ENCODE results near the gene CORO2B. TPM values are rescaled to one million over a fixed set of nuclear protein-coding genes. Genes with fewer than 3 reads are reported as not detected.

The CORO2B gene
- total RNA-seq, 2 donors from 2014 or later: 0.07 TPM; not detected in 1

- Mint-ChIP-seq H3K4me3 (peak overlapping the region; percentile 71 to 85), H3K9me3 (no peaks in the 10 kb centered on the region), H3K27me3 (ENCODE audit: low read depth) (peaks cover 62% of the 10 kb centered on the region), H3K4me1 (ENCODE audit: low read depth) (peaks cover 21% of the 10 kb centered on the region), H3K36me3 (ENCODE audit: insufficient read depth in 2 of 2) (no peaks in the 10 kb centered on the region), H3K27ac (no peak overlapping the region)
- ATAC-seq (replicated peaks in 1 of 2) (no peak), DNase-seq (no peak)
These were observed 20.2 kb upstream of the CORO2B start for GRCh38 chr15:68558318-68559305.

GRCh38 chr15:68559345-68560310, 19.2 kb upstream of the CORO2B start:
- peaks cover 57% of the 10 kb centered on the region for H3K27me3 Mint-ChIP-seq (ENCODE audit: low read depth)
- peak overlapping the region; percentile 71 to 85 for H3K4me3 Mint-ChIP-seq
- H3K27ac Mint-ChIP-seq: no peak overlapping the region

GRCh38 chr15:68560501-68561113, 18.2 kb upstream of the CORO2B start:
- Mint-ChIP-seq H3K27me3 (ENCODE audit: low read depth) (peaks cover 52% of the 10 kb centered on the region), H3K27ac (no peak overlapping the region), H3K36me3 (ENCODE audit: insufficient read depth in 2 of 2) (no peaks in the 10 kb centered on the region), H3K9me3 (no peaks in the 10 kb centered on the region), H3K4me3 (peak overlapping the region; percentile 71 to 85), H3K4me1 (ENCODE audit: low read depth) (peaks cover 21% of the 10 kb centered on the region)
- DNase-seq (no peak), ATAC-seq (replicated peaks in 1 of 2) (no peak)

More at GRCh38 chr15:68559345-68560310, 19.2 kb upstream of the CORO2B start:
- peaks cover 21% of the 10 kb centered on the region for H3K4me1 Mint-ChIP-seq (ENCODE audit: low read depth)
- ATAC-seq (replicated peaks in 1 of 2) (peak; percentile 87 to 88), DNase-seq (peak; percentile 73 to 82)
- H3K36me3 Mint-ChIP-seq (ENCODE audit: insufficient read depth in 2 of 2): no peaks in the 10 kb centered on the region
- H3K9me3 Mint-ChIP-seq: no peaks in the 10 kb centered on the region

DNA sequence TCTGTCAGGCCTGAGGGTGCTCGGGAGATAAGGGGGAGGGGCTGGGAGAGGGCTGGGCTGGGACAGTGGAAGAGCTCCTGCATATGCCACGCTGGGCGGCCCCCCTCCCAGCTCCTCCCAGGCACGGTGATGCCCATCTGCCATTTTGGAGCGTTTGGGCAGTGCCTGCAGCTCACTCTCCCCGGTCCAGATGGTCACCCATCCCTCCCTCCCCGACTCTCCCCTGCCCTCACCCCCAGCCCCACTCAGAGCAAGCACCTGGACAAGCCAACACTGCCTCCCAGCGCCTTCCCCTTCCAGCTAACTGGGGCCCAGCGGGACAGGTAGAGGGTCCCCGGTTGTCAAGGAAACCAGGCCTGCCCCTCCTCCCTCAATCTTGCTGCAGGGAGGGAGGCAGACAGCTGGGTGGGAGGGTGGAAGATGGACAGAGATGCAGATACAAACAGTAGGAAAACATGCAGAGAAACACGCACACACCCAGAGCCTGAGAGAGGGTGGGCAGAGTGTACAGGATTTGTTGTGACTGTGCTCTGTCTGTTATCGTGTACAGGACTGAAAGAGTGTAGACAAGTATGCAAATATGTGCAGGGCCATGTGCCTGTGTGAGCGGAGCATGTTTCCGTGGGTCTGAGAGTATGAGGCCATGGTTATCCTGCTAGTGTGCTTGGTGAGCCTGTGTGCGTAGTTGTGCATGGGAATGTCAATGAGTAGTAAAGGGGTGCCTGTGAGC, 17.5 kb upstream of the CORO2B start:
- Mint-ChIP-seq H3K27me3 (ENCODE audit: low read depth) (peaks cover 46% of the 10 kb centered on the region), H3K27ac (no peak overlapping the region), H3K4me1 (ENCODE audit: low read depth) (peaks cover 21% of the 10 kb centered on the region), H3K36me3 (ENCODE audit: insufficient read depth in 2 of 2) (no peaks in the 10 kb centered on the region), H3K4me3 (no peak overlapping the region), H3K9me3 (no peaks in the 10 kb centered on the region)
- DNase-seq: no peak
- no peak for ATAC-seq (replicated peaks in 1 of 2)

DNA sequence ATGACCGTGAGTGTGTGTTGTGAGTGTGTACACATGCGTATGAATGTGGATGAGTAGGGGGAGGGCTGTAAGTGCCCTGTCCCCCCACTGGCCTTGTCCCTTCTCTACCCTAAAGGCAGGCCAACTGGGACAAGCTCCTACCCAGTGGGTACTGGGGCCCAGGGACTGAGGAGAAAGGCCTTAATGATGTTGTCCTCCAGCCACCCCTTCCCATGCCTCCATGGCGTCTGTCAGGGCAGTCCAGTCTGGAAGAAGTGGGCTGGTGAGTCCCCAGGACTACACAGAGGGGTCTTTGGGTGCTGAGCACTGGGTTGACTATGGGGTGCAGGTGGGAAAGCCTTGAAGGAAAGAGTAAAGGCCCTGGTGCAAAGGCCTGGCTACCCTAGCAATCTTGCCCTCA, 16.9 kb upstream of the CORO2B start:
- peaks cover 21% of the 10 kb centered on the region for H3K4me1 Mint-ChIP-seq (ENCODE audit: low read depth)
- H3K27ac Mint-ChIP-seq: no peak overlapping the region
- H3K36me3 Mint-ChIP-seq (ENCODE audit: insufficient read depth in 2 of 2): no peaks in the 10 kb centered on the region
- H3K27me3 Mint-ChIP-seq (ENCODE audit: low read depth): peaks cover 46% of the 10 kb centered on the region
- DNase-seq: no peak
- no peak for ATAC-seq (replicated peaks in 1 of 2)
- H3K4me3 Mint-ChIP-seq: no peak overlapping the region
- H3K9me3 Mint-ChIP-seq: no peaks in the 10 kb centered on the region

- H3K9me3 Mint-ChIP-seq: no peaks in the 10 kb centered on the region
- H3K4me1 Mint-ChIP-seq (ENCODE audit: low read depth): peaks cover 14% of the 10 kb centered on the region
- DNase-seq: no peak
- ATAC-seq (replicated peaks in 1 of 2): no peak
- no peak overlapping the region for H3K4me3 Mint-ChIP-seq
- no peaks in the 10 kb centered on the region for H3K36me3 Mint-ChIP-seq (ENCODE audit: insufficient read depth in 2 of 2)
- H3K27me3 Mint-ChIP-seq (ENCODE audit: low read depth): peaks cover 33% of the 10 kb centered on the region
- H3K27ac Mint-ChIP-seq: no peak overlapping the region
These were observed 14.6 kb upstream of the CORO2B start for GRCh38 chr15:68564173-68564572.

GRCh38 chr15:68565234-68565633, 13.6 kb upstream of the CORO2B start:
- ATAC-seq (replicated peaks in 1 of 2): no peak
- Mint-ChIP-seq H3K9me3 (no peaks in the 10 kb centered on the region), H3K27ac (no peak overlapping the region), H3K4me1 (ENCODE audit: low read depth) (peaks cover 3% of the 10 kb centered on the region), H3K4me3 (no peak overlapping the region), H3K36me3 (ENCODE audit: insufficient read depth in 2 of 2) (no peaks in the 10 kb centered on the region), H3K27me3 (ENCODE audit: low read depth) (peaks cover 32% of the 10 kb centered on the region)
- no peak for DNase-seq

GRCh38 chr15:68565726-68566125, 13.1 kb upstream of the CORO2B start:
- peaks cover 27% of the 10 kb centered on the region for H3K27me3 Mint-ChIP-seq (ENCODE audit: low read depth)
- no peak overlapping the region for H3K27ac Mint-ChIP-seq
- no peaks in the 10 kb centered on the region for H3K4me1 Mint-ChIP-seq (ENCODE audit: low read depth)
- no peaks in the 10 kb centered on the region for H3K9me3 Mint-ChIP-seq
- no peak overlapping the region for H3K4me3 Mint-ChIP-seq
- H3K36me3 Mint-ChIP-seq (ENCODE audit: insufficient read depth in 2 of 2): no peaks in the 10 kb centered on the region
- ATAC-seq (replicated peaks in 1 of 2) (no peak), DNase-seq (no peak)

- Mint-ChIP-seq H3K4me1 (ENCODE audit: low read depth) (no peaks in the 10 kb centered on the region), H3K27me3 (ENCODE audit: low read depth) (peaks cover 32% of the 10 kb centered on the region), H3K4me3 (no peak overlapping the region), H3K27ac (no peak overlapping the region), H3K9me3 (no peaks in the 10 kb centered on the region), H3K36me3 (ENCODE audit: insufficient read depth in 2 of 2) (no peaks in the 10 kb centered on the region)
- ATAC-seq (replicated peaks in 1 of 2) (no peak), DNase-seq (no peak)
These were observed 12.3 kb upstream of the CORO2B start for GRCh38 chr15:68566377-68566954.

GRCh38 chr15:68567345-68567744, 11.4 kb upstream of the CORO2B start:
- no peaks in the 10 kb centered on the region for H3K9me3 Mint-ChIP-seq
- H3K4me3 Mint-ChIP-seq: no peak overlapping the region
- peaks cover 32% of the 10 kb centered on the region for H3K27me3 Mint-ChIP-seq (ENCODE audit: low read depth)
- ATAC-seq (replicated peaks in 1 of 2): no peak
- no peak overlapping the region for H3K27ac Mint-ChIP-seq
- H3K36me3 Mint-ChIP-seq (ENCODE audit: insufficient read depth in 2 of 2): no peaks in the 10 kb centered on the region
- no peaks in the 10 kb centered on the region for H3K4me1 Mint-ChIP-seq (ENCODE audit: low read depth)
- no peak for DNase-seq

DNA sequence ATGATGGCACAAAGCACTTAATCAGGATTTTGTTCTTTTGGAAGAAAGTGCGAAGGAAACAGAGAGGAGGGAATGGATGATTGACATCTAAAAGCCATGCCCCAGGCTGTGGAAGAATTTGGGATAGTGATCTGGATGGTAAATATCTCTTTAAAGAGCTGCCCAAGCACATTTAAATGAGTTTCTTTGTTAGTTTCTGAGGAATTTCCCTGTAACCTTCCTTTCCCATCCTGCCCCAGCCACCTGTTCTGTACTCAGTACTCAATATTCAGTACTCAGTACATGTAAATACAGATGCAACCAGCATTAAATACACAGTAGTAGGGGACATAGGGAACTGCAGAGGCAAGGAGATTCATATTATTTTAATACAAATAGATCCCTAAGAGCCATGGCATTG, 7.8 kb upstream of the CORO2B start:
- peaks cover 43% of the 10 kb centered on the region for H3K27me3 Mint-ChIP-seq (ENCODE audit: low read depth)
- DNase-seq (no peak), ATAC-seq (replicated peaks in 1 of 2) (no peak)
- H3K4me3 Mint-ChIP-seq: no peak overlapping the region
- H3K36me3 Mint-ChIP-seq (ENCODE audit: insufficient read depth in 2 of 2): no peaks in the 10 kb centered on the region
- no peaks in the 10 kb centered on the region for H3K4me1 Mint-ChIP-seq (ENCODE audit: low read depth)
- H3K9me3 Mint-ChIP-seq: no peaks in the 10 kb centered on the region
- no peak overlapping the region for H3K27ac Mint-ChIP-seq

- H3K36me3 Mint-ChIP-seq (ENCODE audit: insufficient read depth in 2 of 2): no peaks in the 10 kb centered on the region
- H3K9me3 Mint-ChIP-seq: no peaks in the 10 kb centered on the region
- peaks cover 49% of the 10 kb centered on the region for H3K27me3 Mint-ChIP-seq (ENCODE audit: low read depth)
- H3K4me3 Mint-ChIP-seq: no peak overlapping the region
- no peak for ATAC-seq (replicated peaks in 1 of 2)
- H3K4me1 Mint-ChIP-seq (ENCODE audit: low read depth): no peaks in the 10 kb centered on the region
- H3K27ac Mint-ChIP-seq: no peak overlapping the region
- no peak for DNase-seq
These were observed 7.2 kb upstream of the CORO2B start for GRCh38 chr15:68571582-68571981.

Measured in activated T-cell treated with anti-CD3 and anti-CD28 coated beads, Interleukin-2, amount 50 U/mL, for 72 hours (primary cell).